IMR-90 (cell line): ENCODE measurements around the gene C1GALT1C1. TPM values are rescaled to one million over a fixed set of nuclear protein-coding genes. Genes with fewer than 3 reads are reported as not detected.

ENCODE experiments used
- ATAC-seq: fragments of 200-7000 bp; cut with Tn5 transposase; 2 replicates; pipeline ENCODE4 v1.9.1; 2020; ENCODE audit warnings: low read depth, mild to moderate bottlenecking, moderate library complexity
- BruUV-seq: library from RNA; stranded (reverse); fragments of 400-500 nt; replicated peaks from 2 replicates; lab custom pipeline; 2021; lab: Mats Ljungman, UMichigan
- CTCF ChIA-PET: fragments of 300-600 bp; formaldehyde crosslinking; extraction: SDS; loops from one replicate; lab custom pipeline; 2021; ENCODE audit warnings: antibody characterized with exemption; lab: Yijun Ruan, JAX
- POLR2A ChIA-PET: fragments of 300-600 bp; sonication (Branson Sonifier 250); formaldehyde crosslinking; loops from one replicate; lab custom pipeline; 2022; ENCODE audit warnings: antibody characterized with exemption; ENCODE audit not compliant: unreplicated experiment; lab: Charles Lee
- DNase-seq: peaks from one replicate; pipeline ENCODE4 v3.0.0; 2013
- H2AFZ ChIP-seq: replicated peaks from 2 replicates; pipeline ENCODE3; 2013; ENCODE audit warnings: low read length, mild to moderate bottlenecking; ENCODE audit not compliant: poor library complexity
- H2AK5ac ChIP-seq: 2 replicates; pipeline ENCODE4 v1.6.1; 2013; ENCODE audit warnings: low read depth, low read length, inconsistent platforms
- H2AK9ac ChIP-seq: replicated peaks from 2 replicates; pipeline ENCODE3; 2013; ENCODE audit warnings: mild to moderate bottlenecking, low read depth, low read length, moderate library complexity; ENCODE audit not compliant: poor library complexity
- H2BK120ac ChIP-seq: 2 replicates; pipeline ENCODE4 v1.6.1; 2013; ENCODE audit warnings: low read depth, low read length, inconsistent platforms
- H2BK15ac ChIP-seq: 3 replicates; pipeline ENCODE4 v1.6.1; 2013; ENCODE audit warnings: low read depth, low read length, inconsistent platforms
- H2BK20ac ChIP-seq: 2 replicates; pipeline ENCODE4 v1.6.1; 2013; ENCODE audit warnings: low read depth, mild to moderate bottlenecking, inconsistent platforms, low read length, moderate library complexity
- H2BK5ac ChIP-seq: 2 replicates; pipeline ENCODE4 v1.6.1; 2013; ENCODE audit warnings: mild to moderate bottlenecking, low read depth, low read length, inconsistent platforms; ENCODE audit not compliant: poor library complexity, severe bottlenecking
- H3K14ac ChIP-seq: replicated peaks from 2 replicates; pipeline ENCODE4 v1.6.1; 2013; ENCODE audit warnings: low read depth, low read length, inconsistent platforms
- H3K18ac ChIP-seq: 2 replicates; pipeline ENCODE4 v1.6.1; 2013; ENCODE audit warnings: low read depth, low read length, control low read depth
- H3K23ac ChIP-seq: 2 replicates; pipeline ENCODE4 v1.6.1; 2013; ENCODE audit warnings: low read depth, low read length, inconsistent platforms
- H3K27ac ChIP-seq: 2 replicates; pipeline ENCODE4 v1.5.1; 2013; ENCODE audit warnings: mild to moderate bottlenecking, control low read depth, low read length; ENCODE audit not compliant: insufficient read depth
- H3K27me3 ChIP-seq: 2 replicates; pipeline ENCODE4 v1.6.1; 2013; ENCODE audit warnings: low read length; ENCODE audit not compliant: control insufficient read depth, insufficient read depth
- H3K36me3 ChIP-seq: 2 replicates; pipeline ENCODE4 v1.6.1; 2013; ENCODE audit warnings: low read length, mixed read lengths; ENCODE audit not compliant: control insufficient read depth, insufficient read depth
- H3K4ac ChIP-seq: 2 replicates; pipeline ENCODE4 v1.6.1; 2013; ENCODE audit warnings: low read depth, low read length, inconsistent platforms
- H3K4me1 ChIP-seq: 2 replicates; pipeline ENCODE4 v1.6.1; 2013; ENCODE audit warnings: low read length, mixed read lengths; ENCODE audit not compliant: control insufficient read depth, insufficient read depth
- H3K4me2 ChIP-seq: 2 replicates; pipeline ENCODE4 v1.6.1; 2013; ENCODE audit warnings: low read depth, mild to moderate bottlenecking, control low read depth, low read length, moderate library complexity
- H3K4me3 ChIP-seq: 2 replicates; pipeline ENCODE4 v1.5.1; 2013; ENCODE audit warnings: low read depth, mild to moderate bottlenecking, control low read depth, low read length, moderate library complexity; ENCODE audit not compliant: insufficient read depth
- H3K56ac ChIP-seq: 2 replicates; pipeline ENCODE4 v1.6.1; 2013; ENCODE audit warnings: low read length, inconsistent platforms; ENCODE audit not compliant: insufficient read depth; ENCODE audit errors: extremely low read depth
- H3K79me1 ChIP-seq, 2 experiments: 2 replicates each; pipeline ENCODE4 v1.6.1; 2013; ENCODE audit warnings: low read length in 2 of 2, inconsistent platforms in 1 of 2, low read depth in 1 of 2
- H3K9ac ChIP-seq: 2 replicates; pipeline ENCODE4 v1.6.1; 2013; ENCODE audit warnings: low read depth, low read length, control low read depth
- H3K9me1 ChIP-seq: 2 replicates; pipeline ENCODE4 v1.6.1; 2013; ENCODE audit warnings: low read length, inconsistent platforms; ENCODE audit not compliant: insufficient read depth
- H3K9me3 ChIP-seq: 2 replicates; pipeline ENCODE4 v1.6.1; 2013; ENCODE audit warnings: low read length; ENCODE audit not compliant: control insufficient read depth, insufficient read depth
- H4K20me1 ChIP-seq: 2 replicates; pipeline ENCODE4 v1.6.1; 2013; ENCODE audit warnings: low read length, inconsistent platforms; ENCODE audit not compliant: insufficient read depth
- H4K5ac ChIP-seq: 2 replicates; pipeline ENCODE4 v1.6.1; 2013; ENCODE audit warnings: mild to moderate bottlenecking, low read depth, low read length, control low read depth
- H4K8ac ChIP-seq, 2 experiments: 2 replicates each; pipeline ENCODE4 v1.6.1; 2013; ENCODE audit warnings: low read depth in 2 of 2, low read length in 2 of 2, control low read depth in 1 of 2, inconsistent platforms in 1 of 2
- H4K91ac ChIP-seq: 2 replicates; pipeline ENCODE4 v1.6.1; 2013; ENCODE audit warnings: low read depth, low read length, inconsistent platforms; ENCODE audit not compliant: insufficient read depth
- BHLHE40 ChIP-seq: fragments of 150-350 bp; IDR thresholded peaks from 2 replicates; pipeline ENCODE4 v1.6.1; 2016; ENCODE audit warnings: mild to moderate bottlenecking, low read depth, low read length
- CEBPB ChIP-seq: IDR thresholded peaks from 2 replicates; pipeline ENCODE4 v1.6.1; 2012; ENCODE audit warnings: low read depth, low read length, improper control_type of control experiment
- CTCF ChIP-seq: conservative IDR thresholded peaks from 2 replicates; pipeline ENCODE4 v1.5.1; 2012; ENCODE audit warnings: mild to moderate bottlenecking, low read depth, low read length, improper control_type of control experiment
- FOS ChIP-seq: fragments of 150-350 bp; IDR thresholded peaks from 2 replicates; pipeline ENCODE4 v1.6.1; 2016; ENCODE audit warnings: low read depth, low read length
- MAFK ChIP-seq: IDR thresholded peaks from 2 replicates; pipeline ENCODE4 v1.6.1; 2012; ENCODE audit warnings: low read depth, low read length, improper control_type of control experiment
- MAZ ChIP-seq: IDR thresholded peaks from 2 replicates; pipeline ENCODE4 v1.6.1; 2012; ENCODE audit warnings: low read depth, mild to moderate bottlenecking, low read length, improper control_type of control experiment, moderate library complexity, borderline replicate concordance
- MXI1 ChIP-seq: IDR thresholded peaks from 2 replicates; pipeline ENCODE4 v1.6.1; 2012; ENCODE audit warnings: low read depth, mild to moderate bottlenecking, low read length, moderate library complexity, borderline replicate concordance
- NFE2L2 ChIP-seq: fragments of 150-350 bp; IDR thresholded peaks from 2 replicates; pipeline ENCODE4 v1.6.1; 2016; ENCODE audit warnings: low read depth, mild to moderate bottlenecking, low read length
- POLR2A ChIP-seq: IDR thresholded peaks from 2 replicates; pipeline ENCODE4 v1.6.1; 2012; ENCODE audit warnings: mild to moderate bottlenecking, low read depth, low read length
- RAD21 ChIP-seq: IDR thresholded peaks from 2 replicates; pipeline ENCODE4 v1.6.1; 2012; ENCODE audit warnings: low read length, improper control_type of control experiment
- RCOR1 ChIP-seq: IDR thresholded peaks from 2 replicates; pipeline ENCODE4 v1.6.1; 2012; ENCODE audit warnings: mild to moderate bottlenecking, low read length, improper control_type of control experiment; ENCODE audit not compliant: insufficient replicate concordance
- RFX5 ChIP-seq: IDR thresholded peaks from 2 replicates; pipeline ENCODE4 v1.8.0; 2012; ENCODE audit warnings: low read depth, mild to moderate bottlenecking, low read length, moderate library complexity
- SMC3 ChIP-seq: fragments of 150-350 bp; IDR thresholded peaks from 2 replicates; pipeline ENCODE4 v1.6.1; 2016; ENCODE audit warnings: low read depth, mild to moderate bottlenecking, antibody characterized with exemption, low read length, moderate library complexity
- USF2 ChIP-seq: fragments of 150-350 bp; IDR thresholded peaks from 2 replicates; pipeline ENCODE4 v1.6.1; 2017; ENCODE audit warnings: mild to moderate bottlenecking, antibody characterized with exemption, low read length, low read depth
- WGBS, 2 experiments: methylation state at CpG; one replicate each; pipeline versions ENCODE4 v1.1.5 to v1.1.7; 2013; ENCODE audit warnings: missing lambda C conversion rate in 2 of 2; ENCODE audit not compliant: insufficient read length in 1 of 2; ENCODE audit errors: extremely low coverage in 2 of 2; 5-methylcytosine and 5-hydroxymethylcytosine counted together
- dilution Hi-C: fragments of 300-500 bp; cut with HindIII; formaldehyde crosslinking; loops from one replicate; pipeline ENCODE4 v1.14.3; 2018; ENCODE audit warnings: low sequenced_read_pairs; ENCODE audit not compliant: unreplicated experiment
- in situ Hi-C: fragments of 300-500 bp; cut with MboI; formaldehyde crosslinking; loops from 3 replicates; pipeline ENCODE4 v1.14.3; 2019; ENCODE audit warnings: low sequenced_read_pairs, inconsistent platforms, mixed read lengths
- intact Hi-C: fragments of 100-400 bp; cut with micrococcal nuclease; formaldehyde crosslinking; loops from 2 replicates; pipeline ENCODE4 v1.10.0; 2022
- polyA plus RNA-seq, 3 experiments: library from polyadenylated mRNA; depleted of rRNA; stranded (reverse); fragments of >200 nt; gene quantifications; 2 replicates each; pipeline ENCODE4 v1.2.3, GENCODE V29; 2012; ENCODE audit warnings: low replicate concordance in 1 of 3
- total RNA-seq: library from RNA; depleted of rRNA; stranded (reverse); fragments of >200 nt; gene quantifications from 2 replicates; pipeline ENCODE4 v1.2.3, GENCODE V29; 2012
- TF ChIP-seq, protein P1 (sequence below): fragments of 150-350 bp; IDR thresholded peaks from 2 replicates; pipeline ENCODE4 v1.6.1; 2016; ENCODE audit warnings: low read depth, mild to moderate bottlenecking, low read length, moderate library complexity, borderline replicate concordance

C1GALT1C1 gene
- total and polyA plus RNA-seq, 2 of the 4 experiments (the other 2 are of a cell fraction) = 15.2 to 20.0 TPM

GRCh38 chrX:120677004-120677652 lies 47.3 kb upstream of the C1GALT1C1 start:
- Histone ChIP-seq H2BK15ac (no peak overlapping the region), H3K9ac (no peak overlapping the region), H3K79me1 (no peaks in the 10 kb centered on the region), H2BK120ac (no peak overlapping the region), H4K91ac (no peak overlapping the region), H4K20me1 (no peaks in the 10 kb centered on the region), H3K27me3 (no peaks in the 10 kb centered on the region), H2AK5ac (no peak overlapping the region), H3K56ac (no peak overlapping the region), H2AFZ (no peak overlapping the region), H4K8ac (no peak overlapping the region), H2AK9ac (no peak overlapping the region), H2BK20ac (no peak overlapping the region), H3K4me1 (no peaks in the 10 kb centered on the region), H3K18ac (no peak overlapping the region), H3K4ac (no peak overlapping the region), H3K4me2 (no peak overlapping the region), H3K4me3 (no peak overlapping the region), H3K9me3 (no peaks in the 10 kb centered on the region), H3K27ac (no peak overlapping the region), H3K23ac (no peak overlapping the region), H3K14ac (no peak overlapping the region), H3K9me1 (no peaks in the 10 kb centered on the region), H2BK5ac (no peak overlapping the region), H4K5ac (no peak overlapping the region), H3K36me3 (no peaks in the 10 kb centered on the region)
- no TSS peak for BruUV-seq
- intact Hi-C loops (no loop called here), in situ Hi-C loops (no loop called here), dilution Hi-C loops (no loop called here)
- whole genome bisulfite sequencing, 2 experiments = no CpG with 5 or more reads among the region's 2 CpGs
- ChIA-PET CTCF (no interaction called here), POLR2A (no interaction called here)
- no peak for TF ChIP-seq USF2
- no peak for TF ChIP-seq POLR2A
- TF ChIP-seq RAD21 = no peak
- TF ChIP-seq MXI1 = no peak
- TF ChIP-seq FOS = no peak
- TF ChIP-seq BHLHE40 = no peak
- TF ChIP-seq, protein P1, sequence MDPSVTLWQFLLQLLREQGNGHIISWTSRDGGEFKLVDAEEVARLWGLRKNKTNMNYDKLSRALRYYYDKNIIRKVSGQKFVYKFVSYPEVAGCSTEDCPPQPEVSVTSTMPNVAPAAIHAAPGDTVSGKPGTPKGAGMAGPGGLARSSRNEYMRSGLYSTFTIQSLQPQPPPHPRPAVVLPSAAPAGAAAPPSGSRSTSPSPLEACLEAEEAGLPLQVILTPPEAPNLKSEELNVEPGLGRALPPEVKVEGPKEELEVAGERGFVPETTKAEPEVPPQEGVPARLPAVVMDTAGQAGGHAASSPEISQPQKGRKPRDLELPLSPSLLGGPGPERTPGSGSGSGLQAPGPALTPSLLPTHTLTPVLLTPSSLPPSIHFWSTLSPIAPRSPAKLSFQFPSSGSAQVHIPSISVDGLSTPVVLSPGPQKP = no peak
- TF ChIP-seq MAZ = no peak
- no peak for TF ChIP-seq CTCF
- no peak for TF ChIP-seq RFX5
- TF ChIP-seq RCOR1 = no peak
- no peak for TF ChIP-seq SMC3
- TF ChIP-seq NFE2L2 = no peak
- no peak for TF ChIP-seq CEBPB
- TF ChIP-seq MAFK = no peak
- DNase-seq (no peak), ATAC-seq (no peak)
